WTC11 (cell line): ENCODE results near the gene PPIP5K2.

ENCODE experiments used
- ATF2 ChIP-seq: sonication (generic); formaldehyde crosslinking; IDR thresholded peaks from 2 replicates; pipeline ENCODE4 v1.8.1; 2022; ENCODE audit warnings: low read depth, missing genetic modification reagents, borderline replicate concordance
- ATF6 ChIP-seq: sonication (generic); formaldehyde crosslinking; IDR thresholded peaks from 2 replicates; pipeline ENCODE4 v1.8.1; 2023; ENCODE audit warnings: mild to moderate bottlenecking, missing genetic modification reagents
- CREB1 ChIP-seq: sonication (generic); formaldehyde crosslinking; IDR thresholded peaks from 2 replicates; pipeline ENCODE4 v1.8.0; 2023; ENCODE audit warnings: mild to moderate bottlenecking, missing genetic modification reagents
- CTCF ChIP-seq: fragments of 200-600 bp; IDR thresholded peaks from 2 replicates; pipeline ENCODE4 v1.8.0; 2022; ENCODE audit warnings: antibody characterized with exemption
- GRHL2 ChIP-seq: fragments of 250-450 bp; sonication (Bioruptor Pico); IDR thresholded peaks from 2 replicates; pipeline ENCODE4 v1.8.0; 2022; ENCODE audit warnings: mild to moderate bottlenecking, moderate library complexity; ENCODE audit not compliant: insufficient replicate concordance, severe bottlenecking
- JUN ChIP-seq: sonication (generic); formaldehyde crosslinking; IDR thresholded peaks from 2 replicates; pipeline ENCODE4 v1.8.0; 2023; ENCODE audit warnings: mild to moderate bottlenecking, missing genetic modification reagents
- KAT7 ChIP-seq: sonication (generic); formaldehyde crosslinking; IDR thresholded peaks from 2 replicates; pipeline ENCODE4 v1.8.1; 2023; ENCODE audit warnings: missing genetic modification reagents, mild to moderate bottlenecking, borderline replicate concordance
- MAX ChIP-seq: sonication (generic); formaldehyde crosslinking; IDR thresholded peaks from 2 replicates; pipeline ENCODE4 v1.8.0; 2022; ENCODE audit warnings: mild to moderate bottlenecking, missing genetic modification reagents
- TCF7 ChIP-seq: sonication (generic); formaldehyde crosslinking; IDR thresholded peaks from 2 replicates; pipeline ENCODE4 v1.8.0; 2022; ENCODE audit warnings: mild to moderate bottlenecking, low read depth, missing genetic modification reagents, moderate library complexity
- TEAD4 ChIP-seq: sonication (generic); formaldehyde crosslinking; IDR thresholded peaks from 2 replicates; pipeline ENCODE4 v1.8.0; 2022; ENCODE audit warnings: mild to moderate bottlenecking, missing genetic modification reagents
- ZNF416 ChIP-seq: fragments of 250-450 bp; sonication (Bioruptor Pico); IDR thresholded peaks from 2 replicates; pipeline ENCODE4 v1.9.0; 2021; ENCODE audit warnings: mild to moderate bottlenecking, inconsistent platforms

- TF ChIP-seq CREB1 (CRISPR knock-in tag) (no peak), CTCF (no peak), ZNF416 (CRISPR knock-in tag) (no peak), TEAD4 (no peak), ATF2 (CRISPR knock-in tag) (no peak), KAT7 (CRISPR knock-in tag) (no peak), TCF7 (CRISPR knock-in tag) (no peak), JUN (CRISPR knock-in tag) (no peak), MAX (CRISPR knock-in tag) (no peak), ATF6 (CRISPR knock-in tag) (no peak), GRHL2 (CRISPR knock-in tag) (no peak)
These were observed 9.7 kb upstream of the PPIP5K2 start for GRCh38 chr5:103110403-103110802.
